ENCODE measurements around the gene ZNF831. TPM values are rescaled to one million over a fixed set of nuclear protein-coding genes. Genes with fewer than 3 reads are reported as not detected.

Gene ZNF831
- total RNA-seq, 4 donors from 2014 or later, result 0.05 to 0.07 TPM; not detected in 2

- Histone ChIP-seq H3K4me1 (no peaks in the 10 kb centered on the region), H3K27me3 (peaks cover 0 to 3% (median 0%) of the 10 kb centered on the region in 3 donors), H3K4me3 (no peak overlapping the region), H3K27ac (no peak overlapping the region), H3K9me3 (no peaks in the 10 kb centered on the region), H3K36me3 (no peaks in the 10 kb centered on the region)
- intact Hi-C loops (cut with DNase I; ENCODE audit: low total_unique reads), result no loop called here
- TF ChIP-seq CTCF (IDR thresholded peaks at IDR 0.05 in 4 of 5, conservative IDR thresholded peaks at IDR 0.05 in 1 of 5), result no peak
- TF ChIP-seq POLR2A (IDR thresholded peaks at IDR 0.05), result no peak
- DNase-seq (no peak), ATAC-seq (no peak)
- in situ Hi-C loops (cut with MboI; ENCODE audit: low sequenced_read_pairs in 4 of 4), result loop anchor here in 2 of 4 donors (10.0 kb wide), 3 partner anchors 119 to 259 kb away; no protein-coding TSS in a partner anchor
Observed at GRCh38 chr20:59214073-59214472, 50.5 kb downstream of the ZNF831 start.

GRCh38 chr20:59214606-59215547, 51.3 kb downstream of the ZNF831 start:
- Histone ChIP-seq H3K4me1 (no peaks in the 10 kb centered on the region), H3K27me3 (peaks cover 0 to 3% (median 0%) of the 10 kb centered on the region in 3 donors), H3K4me3 (no peak overlapping the region), H3K27ac (no peak overlapping the region), H3K36me3 (no peaks in the 10 kb centered on the region), H3K9me3 (no peaks in the 10 kb centered on the region)
- TF ChIP-seq POLR2A (IDR thresholded peaks at IDR 0.05), result no peak
- in situ Hi-C loops (cut with MboI; ENCODE audit: low sequenced_read_pairs in 4 of 4) (loop anchor here in 3 of 4 donors (5.0 to 10.0 kb wide), 4 partner anchors 120 to 348 kb away; no protein-coding TSS in a partner anchor), intact Hi-C loops (cut with DNase I; ENCODE audit: low total_unique reads) (no loop called here)
- no peak for ATAC-seq
- DNase-seq, result no peak

GRCh38 chr20:59217173-59217572, 53.6 kb downstream of the ZNF831 start:
- in situ Hi-C loops (cut with MboI; ENCODE audit: low sequenced_read_pairs in 4 of 4) (loop anchor here in 3 of 4 donors (5.0 to 10.0 kb wide), 4 partner anchors 122 to 350 kb away; no protein-coding TSS in a partner anchor), intact Hi-C loops (cut with DNase I; ENCODE audit: low total_unique reads) (no loop called here)
- Histone ChIP-seq H3K9me3 (no peaks in the 10 kb centered on the region), H3K36me3 (no peaks in the 10 kb centered on the region), H3K4me3 (no peak overlapping the region), H3K27me3 (no peaks in the 10 kb centered on the region), H3K4me1 (peaks cover 6 to 11% of the 10 kb centered on the region in 2 donors), H3K27ac (no peak overlapping the region)
- no peak for DNase-seq
- no peak for TF ChIP-seq CTCF (IDR thresholded peaks at IDR 0.05 in 4 of 5, conservative IDR thresholded peaks at IDR 0.05 in 1 of 5)
- TF ChIP-seq POLR2A (IDR thresholded peaks at IDR 0.05), result no peak
- no peak for ATAC-seq

GRCh38 chr20:59217794-59218280, 54.2 kb downstream of the ZNF831 start:
- ATAC-seq, result no peak
- DNase-seq, result no peak
- in situ Hi-C loops (cut with MboI; ENCODE audit: low sequenced_read_pairs in 4 of 4), result loop anchor here in 3 of 4 donors (5.0 to 10.0 kb wide), 4 partner anchors 123 to 351 kb away; no protein-coding TSS in a partner anchor
- no peaks in the 10 kb centered on the region for H3K9me3 ChIP-seq
- no peak for TF ChIP-seq CTCF (IDR thresholded peaks at IDR 0.05 in 4 of 5, conservative IDR thresholded peaks at IDR 0.05 in 1 of 5)
- TF ChIP-seq POLR2A (IDR thresholded peaks at IDR 0.05), result no peak
- H3K4me1 ChIP-seq, result peaks cover 9 to 14% of the 10 kb centered on the region in 2 donors
- no peak overlapping the region for H3K4me3 ChIP-seq
- peaks cover 0 to 2% (median under 1%) of the 10 kb centered on the region in 3 donors for H3K27me3 ChIP-seq
- H3K36me3 ChIP-seq, result no peaks in the 10 kb centered on the region
- H3K27ac ChIP-seq, result no peak overlapping the region
- intact Hi-C loops (cut with DNase I; ENCODE audit: low total_unique reads), result no loop called here

GRCh38 chr20:59219211-59219610, 55.6 kb downstream of the ZNF831 start:
- TF ChIP-seq POLR2A (IDR thresholded peaks at IDR 0.05) (no peak), CTCF (IDR thresholded peaks at IDR 0.05 in 4 of 5, conservative IDR thresholded peaks at IDR 0.05 in 1 of 5) (no peak)
- Histone ChIP-seq H3K4me3 (no peak overlapping the region), H3K27me3 (peaks cover 0 to 6% (median 5%) of the 10 kb centered on the region in 3 donors), H3K9me3 (no peaks in the 10 kb centered on the region), H3K36me3 (no peaks in the 10 kb centered on the region), H3K4me1 (peaks cover 10 to 16% of the 10 kb centered on the region in 2 donors), H3K27ac (no peak overlapping the region)
- in situ Hi-C loops (cut with MboI; ENCODE audit: low sequenced_read_pairs in 4 of 4) (loop anchor here in 3 of 4 donors (5.0 to 10.0 kb wide), 4 partner anchors 124 to 352 kb away; no protein-coding TSS in a partner anchor), intact Hi-C loops (cut with DNase I; ENCODE audit: low total_unique reads) (no loop called here)
- ATAC-seq (no peak), DNase-seq (no peak)
